ENCODE data around the gene NFASC. TPM values are rescaled to one million over a fixed set of nuclear protein-coding genes. Genes with fewer than 3 reads are reported as not detected.

Gene NFASC
- total and polyA plus RNA-seq, 2 donors (not counting 3 experiments of a cell fraction or from before 2014, with no cell fraction given) = not detected

GRCh38 chr1:204888294-204888693 is 17.6 kb downstream of the NFASC start:
- Histone ChIP-seq H3K79me2 (ENCODE audit: control insufficient read depth, insufficient read depth, low read length) (no peaks in the 10 kb centered on the region), H3K27me3 (ENCODE audit: control insufficient read depth in 2 of 2, insufficient read depth in 2 of 2, low read length in 2 of 2) (peaks cover 9 to 14% of the 10 kb centered on the region in 2 experiments), H3K36me3 (ENCODE audit: control insufficient read depth in 2 of 2, extremely low read depth in 1 of 2, insufficient read depth in 2 of 2, low read length in 2 of 2) (no peaks in the 10 kb centered on the region), H4K20me1 (replicated peaks; ENCODE audit: control insufficient read depth, extremely low read depth, insufficient read depth, low read length) (no peaks in the 10 kb centered on the region), H3K4me3 (replicated peaks in 1 of 3; ENCODE audit: insufficient read depth in 1 of 3, low read depth in 1 of 3, low read length in 3 of 3) (no peak overlapping the region), H3K4me1 (ENCODE audit: control insufficient read depth, extremely low read depth, insufficient read depth, low read length) (no peaks in the 10 kb centered on the region), H3K9me3 (replicated peaks; ENCODE audit: control insufficient read depth, insufficient read depth, low read length) (no peaks in the 10 kb centered on the region), H3K9ac (replicated peaks; ENCODE audit: extremely low read depth, insufficient read depth, low read length) (no peak overlapping the region), H3K4me2 (ENCODE audit: insufficient read depth, low read length) (no peak overlapping the region), H3K9me1 (replicated peaks; ENCODE audit: control insufficient read depth, extremely low read depth, insufficient read depth, low read length) (no peaks in the 10 kb centered on the region), H3K27ac (ENCODE audit: insufficient read depth, low read depth, low read length) (no peak overlapping the region), H2AFZ (ENCODE audit: low read depth, low read length) (no peak overlapping the region)
- dilution Hi-C loops (cut with MboI; ENCODE audit: extremely low pct_ligation_motif_present, low sequenced_read_pairs) (no loop called here), intact Hi-C loops (cut with micrococcal nuclease) (no loop called here)
- FAIRE-seq (no peak), DNase-seq (ENCODE audit: low read depth, low spot score) (no peak)
- no peak for TF ChIP-seq FOS (IDR thresholded peaks at IDR 0.05; ENCODE audit: borderline replicate concordance, insufficient read depth, low read length)
- TF ChIP-seq POLR2A (IDR thresholded peaks at IDR 0.05; ENCODE audit: low read depth, low read length) = no peak
- no peak for TF ChIP-seq GATA2 (IDR thresholded peaks at IDR 0.05; ENCODE audit: insufficient read depth, insufficient read length, low read depth, low read length)
- TF ChIP-seq EZH2 (IDR thresholded peaks at IDR 0.05; ENCODE audit: borderline replicate concordance, low read depth, low read length, severe bottlenecking) = no peak
- no peak for TF ChIP-seq JUN (IDR thresholded peaks at IDR 0.05; ENCODE audit: borderline replicate concordance, insufficient read depth, insufficient read length, low read depth)
- no peak for TF ChIP-seq POLR2AphosphoS5 (IDR thresholded peaks at IDR 0.05; ENCODE audit: insufficient read depth, low read depth, low read length)
- no peak for TF ChIP-seq MAX (IDR thresholded peaks at IDR 0.05; ENCODE audit: insufficient read depth, insufficient read length)
- no peak for TF ChIP-seq MYC (IDR thresholded peaks at IDR 0.05; ENCODE audit: low read depth, low read length)
- TF ChIP-seq CTCF (IDR thresholded peaks at IDR 0.05; ENCODE audit: extremely low read depth in 1 of 2, insufficient read depth in 1 of 2, low read depth in 1 of 2, low read length in 2 of 2) = no peak
- CTCF ChIA-PET = interaction anchor here (1.4 kb wide), 1 partner anchor 9 kb away, joined by 3 read pairs; no protein-coding TSS in a partner anchor
- POLR2A ChIA-PET = no interaction called here
- no TSS peak for BruUV-seq (replicated peaks)
